ENCODE results near the gene MTMR1. TPM values are rescaled to one million over a fixed set of nuclear protein-coding genes. Genes with fewer than 3 reads are reported as not detected.

Gene MTMR1
- total RNA-seq, 2 donors from 2014 or later: 25.5 to 36.0 TPM

- no peak for ATAC-seq (replicated peaks)
- H3K36me3 Mint-ChIP-seq (ENCODE audit: low read depth): peaks cover 6% of the 10 kb centered on the region
- H3K4me1 Mint-ChIP-seq: peaks cover 4% of the 10 kb centered on the region
- H3K27me3 Mint-ChIP-seq: no peaks in the 10 kb centered on the region
- H3K27ac Mint-ChIP-seq: no peak overlapping the region
- no peaks in the 10 kb centered on the region for H3K9me3 Mint-ChIP-seq
- H3K4me3 Mint-ChIP-seq: peak overlapping the region; percentile 91
These were observed 4.2 kb upstream of the MTMR1 start for GRCh38 chrX:150688911-150689451.

DNA sequence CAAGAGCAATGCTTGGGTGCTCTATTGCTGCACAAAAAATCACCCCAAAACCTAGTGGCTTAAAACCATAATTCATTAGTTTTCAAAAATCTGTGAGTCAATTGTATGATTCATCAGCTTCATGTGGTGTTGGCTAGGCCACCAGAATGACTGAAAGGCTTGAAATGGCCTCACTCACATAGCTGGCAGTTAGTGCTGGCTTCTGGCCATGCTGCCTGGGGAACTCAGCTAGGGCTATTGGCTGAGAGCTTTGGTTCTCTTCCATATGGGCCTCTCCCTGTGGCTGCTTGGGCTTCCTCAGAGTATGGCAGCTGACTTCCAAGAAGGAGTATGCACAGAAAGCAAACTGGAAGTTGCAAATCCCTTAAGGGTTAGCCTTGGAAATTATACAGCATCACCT is 3.1 kb upstream of the MTMR1 start:
- no peaks in the 10 kb centered on the region for H3K27me3 Mint-ChIP-seq

GRCh38 chrX:150692296-150692695 is 900 bp upstream of the MTMR1 start:
- Mint-ChIP-seq H3K4me1 (peaks cover 18% of the 10 kb centered on the region), H3K27me3 (no peaks in the 10 kb centered on the region), H3K36me3 (ENCODE audit: low read depth) (peaks cover 27% of the 10 kb centered on the region), H3K27ac (peak overlapping the region; percentile 97), H3K9me3 (no peaks in the 10 kb centered on the region), H3K4me3 (peak overlapping the region; percentile 91)
- no peak for ATAC-seq (replicated peaks)

More for the DNA sequence above, 3.1 kb upstream of the MTMR1 start:
- Mint-ChIP-seq H3K27ac (peak overlapping the region; percentile 97), H3K36me3 (ENCODE audit: low read depth) (peaks cover 12% of the 10 kb centered on the region), H3K4me3 (peak overlapping the region; percentile 91), H3K4me1 (peaks cover 8% of the 10 kb centered on the region), H3K9me3 (no peaks in the 10 kb centered on the region)
- ATAC-seq (replicated peaks): peak; percentile 40

DNA sequence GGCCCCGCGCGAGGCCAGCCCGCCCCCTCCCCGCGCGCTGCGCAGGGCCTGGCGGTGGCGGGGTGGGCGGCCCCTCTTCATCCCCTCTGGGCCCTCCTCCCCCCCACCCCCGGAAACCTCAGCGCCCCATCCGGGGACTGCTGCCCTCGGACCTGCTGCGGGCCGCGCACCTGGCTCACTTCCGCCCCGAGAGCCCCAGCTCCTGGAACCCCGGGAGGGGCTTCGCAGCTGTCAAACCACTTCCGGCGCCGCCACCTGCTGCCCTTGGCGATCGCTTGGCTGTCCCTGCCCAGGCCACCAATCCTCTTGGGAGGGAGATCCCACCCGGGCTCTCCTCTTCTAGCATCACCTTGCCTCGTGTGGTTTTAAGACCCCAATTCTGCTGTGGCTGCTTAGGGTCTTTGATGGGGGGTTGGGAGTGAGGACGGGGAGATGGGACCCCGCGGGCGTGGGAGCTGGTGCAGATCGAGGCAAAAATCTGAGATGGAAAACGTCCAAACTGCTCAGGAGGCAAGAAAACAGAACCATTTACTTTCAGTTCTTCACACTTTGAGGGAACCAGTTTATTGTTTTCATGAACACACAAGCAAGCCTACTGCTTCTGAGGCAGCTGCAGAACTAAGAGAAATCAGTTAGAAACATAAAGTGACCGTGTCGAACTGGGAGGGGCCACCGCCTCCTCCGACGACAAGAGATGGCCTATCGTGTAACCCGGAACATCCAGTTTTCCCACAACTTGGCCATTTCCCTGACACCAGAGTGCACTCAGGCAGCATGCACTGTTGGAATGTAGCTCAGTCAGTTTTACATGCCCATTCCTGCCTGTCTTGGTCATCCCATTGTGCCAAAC is 754 bp downstream of the MTMR1 start:
- Mint-ChIP-seq H3K27ac (peak overlapping the region; percentile 96), H3K27me3 (no peaks in the 10 kb centered on the region), H3K9me3 (no peaks in the 10 kb centered on the region), H3K4me3 (peak overlapping the region; percentile 86), H3K36me3 (ENCODE audit: low read depth) (peaks cover 34% of the 10 kb centered on the region), H3K4me1 (peaks cover 24% of the 10 kb centered on the region)
- peak; percentile 24 for ATAC-seq (replicated peaks)

DNA sequence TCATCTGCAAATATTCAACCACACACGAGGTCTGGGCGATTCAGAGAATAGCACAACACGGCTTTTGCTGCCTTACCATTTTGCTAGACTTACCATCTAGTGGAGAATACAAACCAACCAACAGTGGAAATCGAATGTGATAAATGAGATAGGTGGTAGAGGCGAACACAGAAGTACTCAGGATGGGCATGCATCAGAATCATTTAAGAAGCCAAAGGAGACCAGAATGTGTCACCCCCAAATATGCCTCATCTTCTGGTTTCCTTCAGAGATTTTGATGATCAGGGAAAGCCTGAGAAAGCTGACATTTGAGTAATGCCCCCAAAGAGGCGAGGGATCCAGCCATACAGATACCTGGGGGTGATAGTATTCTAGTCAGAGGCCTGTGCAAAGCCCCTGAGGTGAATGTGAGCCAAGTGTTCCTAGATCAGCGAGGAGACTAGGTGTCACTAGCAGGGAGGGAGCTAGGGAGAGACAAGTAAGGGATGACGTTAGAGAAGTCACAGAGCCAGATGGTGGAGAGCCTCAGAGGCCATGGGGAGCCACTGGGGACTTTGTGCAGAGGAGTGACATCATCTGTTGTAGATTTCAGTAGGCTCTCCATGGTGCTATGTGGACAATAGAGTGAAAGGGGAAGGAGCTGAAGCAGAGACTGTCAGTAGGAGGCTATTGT is 1.7 kb downstream of the MTMR1 start:
- Mint-ChIP-seq H3K4me1 (peaks cover 21% of the 10 kb centered on the region), H3K4me3 (peak overlapping the region; percentile 86), H3K9me3 (no peaks in the 10 kb centered on the region), H3K27ac (peak overlapping the region; percentile 96), H3K27me3 (no peaks in the 10 kb centered on the region), H3K36me3 (ENCODE audit: low read depth) (peaks cover 43% of the 10 kb centered on the region)
- ATAC-seq (replicated peaks): peak; percentile 59

DNA sequence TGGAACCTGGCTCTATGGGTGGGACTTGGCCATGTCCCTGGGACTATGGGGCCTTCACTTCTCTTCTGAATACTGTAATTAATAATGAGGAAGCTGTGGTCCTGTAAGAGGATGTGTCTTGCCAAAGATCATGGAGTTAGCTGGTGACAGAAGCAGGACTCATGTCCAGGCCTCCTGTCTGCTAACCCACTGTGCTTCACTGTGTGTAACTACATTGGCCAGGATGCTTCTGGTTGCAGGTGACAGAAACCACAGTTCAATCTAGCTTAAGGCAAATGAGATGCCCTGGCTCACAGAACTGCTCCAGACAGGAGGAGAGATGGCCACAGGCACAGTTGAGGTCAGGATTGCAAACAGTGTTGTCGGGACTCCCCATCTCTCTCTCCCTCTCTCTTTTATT is 3.1 kb downstream of the MTMR1 start:
- H3K4me3 Mint-ChIP-seq: peak overlapping the region; percentile 86
- no peaks in the 10 kb centered on the region for H3K9me3 Mint-ChIP-seq
- peaks cover 58% of the 10 kb centered on the region for H3K36me3 Mint-ChIP-seq (ENCODE audit: low read depth)
- peak; percentile 8 for ATAC-seq (replicated peaks)
- peaks cover 20% of the 10 kb centered on the region for H3K4me1 Mint-ChIP-seq
- H3K27ac Mint-ChIP-seq: peak overlapping the region; percentile 96
- no peaks in the 10 kb centered on the region for H3K27me3 Mint-ChIP-seq

DNA sequence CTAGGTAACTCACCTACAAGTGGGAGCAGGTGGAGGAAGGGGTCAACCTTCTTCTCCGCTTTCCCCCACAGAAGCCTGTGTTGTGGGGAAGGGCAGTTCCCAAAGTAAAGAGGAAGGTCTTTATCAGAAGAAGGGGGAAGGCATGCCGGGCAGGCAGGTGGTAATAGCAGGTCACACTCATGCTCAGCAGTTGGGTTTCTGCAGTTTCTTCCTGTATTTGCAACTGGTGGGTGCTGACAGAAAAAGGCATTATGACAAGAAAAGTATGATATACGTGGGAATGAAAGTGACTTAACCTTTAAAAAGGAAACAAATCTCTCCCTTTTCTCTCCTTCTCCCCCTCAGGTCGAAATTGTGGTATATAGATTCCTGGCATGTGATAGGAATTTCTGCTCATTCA is 3.7 kb downstream of the MTMR1 start:
- H3K27ac Mint-ChIP-seq: peak overlapping the region; percentile 96
- peak; percentile 30 for ATAC-seq (replicated peaks)
- peak overlapping the region; percentile 86 for H3K4me3 Mint-ChIP-seq
- no peaks in the 10 kb centered on the region for H3K27me3 Mint-ChIP-seq
- peaks cover 20% of the 10 kb centered on the region for H3K4me1 Mint-ChIP-seq
- peaks cover 63% of the 10 kb centered on the region for H3K36me3 Mint-ChIP-seq (ENCODE audit: low read depth)
- H3K9me3 Mint-ChIP-seq: no peaks in the 10 kb centered on the region

- no peaks in the 10 kb centered on the region for H3K9me3 Mint-ChIP-seq
- H3K4me3 Mint-ChIP-seq: peak overlapping the region; percentile 86
- H3K27ac Mint-ChIP-seq: peak overlapping the region; percentile 96
- ATAC-seq (replicated peaks): peak; percentile 48
- H3K27me3 Mint-ChIP-seq: no peaks in the 10 kb centered on the region
- peaks cover 60% of the 10 kb centered on the region for H3K36me3 Mint-ChIP-seq (ENCODE audit: low read depth)
- H3K4me1 Mint-ChIP-seq: peaks cover 20% of the 10 kb centered on the region
These were observed 4.4 kb downstream of the MTMR1 start for GRCh38 chrX:150697641-150698040.

DNA sequence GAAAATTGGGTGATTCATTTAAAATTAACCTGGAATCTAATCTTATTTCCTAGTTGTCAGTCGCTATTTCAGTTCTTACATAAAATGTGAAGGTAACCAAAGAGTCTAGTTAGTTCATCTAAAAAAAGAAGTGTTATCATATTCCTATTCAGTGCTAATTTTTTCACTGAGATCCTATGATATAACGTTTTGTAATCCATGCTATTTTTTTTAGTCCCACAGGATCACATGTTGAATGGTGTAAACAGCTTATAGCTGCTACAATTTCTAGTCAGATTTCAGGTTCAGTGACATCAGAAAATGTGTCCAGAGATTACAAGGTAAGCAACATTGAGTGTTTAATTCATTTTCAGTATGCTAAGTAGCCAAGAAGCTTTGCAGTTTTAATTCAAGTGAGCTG is 5.8 kb downstream of the MTMR1 start:
- no peaks in the 10 kb centered on the region for H3K27me3 Mint-ChIP-seq
- no peak for ATAC-seq (replicated peaks)
- H3K9me3 Mint-ChIP-seq: no peaks in the 10 kb centered on the region
- no peak overlapping the region for H3K27ac Mint-ChIP-seq
- H3K4me3 Mint-ChIP-seq: no peak overlapping the region
- peaks cover 26% of the 10 kb centered on the region for H3K4me1 Mint-ChIP-seq
- peaks cover 72% of the 10 kb centered on the region for H3K36me3 Mint-ChIP-seq (ENCODE audit: low read depth)

GRCh38 chrX:150700107-150700506 is 6.9 kb downstream of the MTMR1 start:
- Mint-ChIP-seq H3K4me1 (peaks cover 32% of the 10 kb centered on the region), H3K4me3 (no peak overlapping the region), H3K9me3 (no peaks in the 10 kb centered on the region), H3K27ac (no peak overlapping the region), H3K27me3 (no peaks in the 10 kb centered on the region), H3K36me3 (ENCODE audit: low read depth) (peaks cover 78% of the 10 kb centered on the region)
- ATAC-seq (replicated peaks): no peak

- Mint-ChIP-seq H3K4me3 (no peak overlapping the region), H3K4me1 (peaks cover 29% of the 10 kb centered on the region), H3K27ac (no peak overlapping the region), H3K36me3 (ENCODE audit: low read depth) (peaks cover 79% of the 10 kb centered on the region), H3K27me3 (no peaks in the 10 kb centered on the region), H3K9me3 (no peaks in the 10 kb centered on the region)
- ATAC-seq (replicated peaks): no peak
These were observed 8.2 kb downstream of the MTMR1 start for GRCh38 chrX:150701377-150701776.

DNA sequence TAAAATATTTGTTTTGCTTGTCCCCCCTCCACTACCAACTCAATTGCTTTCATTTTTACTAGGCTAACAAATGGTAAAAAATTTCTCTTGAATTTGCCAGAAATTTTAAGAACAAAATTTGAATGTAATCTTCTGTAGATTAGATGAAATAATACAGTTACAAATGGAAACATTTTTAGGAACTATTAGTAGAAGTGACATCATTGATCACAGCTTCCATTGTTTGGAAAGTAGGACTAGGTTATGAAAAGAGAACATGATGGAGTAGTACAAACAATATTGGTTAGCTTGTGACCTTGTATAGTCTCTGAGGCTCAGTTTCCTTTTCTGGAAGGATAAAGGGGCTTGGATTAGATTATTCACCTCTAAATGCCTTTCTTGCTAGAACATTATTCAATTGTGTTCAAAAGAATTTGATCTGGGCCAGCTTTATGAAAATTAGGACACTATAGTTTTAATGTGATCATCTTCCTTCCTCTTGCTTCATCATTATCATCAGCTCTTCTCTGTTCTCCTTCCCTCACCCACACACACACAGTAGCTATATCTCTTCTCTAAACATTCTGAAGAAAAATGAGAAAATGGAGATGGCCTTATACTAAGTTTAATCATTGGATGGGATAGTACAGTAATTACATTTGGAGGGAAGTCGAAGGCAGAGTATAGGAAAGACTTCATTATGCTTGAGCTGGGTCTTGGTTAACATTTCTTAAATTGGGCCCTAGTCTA is 9.9 kb downstream of the MTMR1 start:
- Mint-ChIP-seq H3K4me1 (peaks cover 22% of the 10 kb centered on the region), H3K27me3 (no peaks in the 10 kb centered on the region), H3K36me3 (ENCODE audit: low read depth) (peaks cover 82% of the 10 kb centered on the region), H3K9me3 (no peaks in the 10 kb centered on the region), H3K4me3 (peak overlapping the region; percentile 80), H3K27ac (peak overlapping the region; percentile 94)
- ATAC-seq (replicated peaks): no peak

- Mint-ChIP-seq H3K4me3 (peak overlapping the region; percentile 80), H3K4me1 (peaks cover 22% of the 10 kb centered on the region), H3K36me3 (ENCODE audit: low read depth) (peaks cover 82% of the 10 kb centered on the region), H3K9me3 (no peaks in the 10 kb centered on the region), H3K27me3 (no peaks in the 10 kb centered on the region), H3K27ac (peak overlapping the region; percentile 94)
- no peak for ATAC-seq (replicated peaks)
These were observed 10.4 kb downstream of the MTMR1 start for GRCh38 chrX:150703695-150703974.

- H3K36me3 Mint-ChIP-seq (ENCODE audit: low read depth): peaks cover 80% of the 10 kb centered on the region
- H3K4me3 Mint-ChIP-seq: peak overlapping the region; percentile 80
- no peaks in the 10 kb centered on the region for H3K9me3 Mint-ChIP-seq
- peak overlapping the region; percentile 94 for H3K27ac Mint-ChIP-seq
- H3K27me3 Mint-ChIP-seq: no peaks in the 10 kb centered on the region
- H3K4me1 Mint-ChIP-seq: peaks cover 23% of the 10 kb centered on the region
- peak; percentile 90 for ATAC-seq (replicated peaks)
These were observed 10.9 kb downstream of the MTMR1 start for GRCh38 chrX:150704030-150704613.

Data from activated T-helper 17 cell treated with anti-CD3 and anti-CD28 coated beads, Interleukin-2, amount 50 U/mL, for 72 hours (primary cell).